BLaER1 treated with 17β-estradiol and CSF1 and Interleukin-3, amounts not matched to agents 10 nM and 100 nM (cell line): Measurements from ENCODE around the gene BGN.
A peak's percentile ranks its signal among the peaks of the same experiment; 100 is the strongest.

Experiments used
- H3K27ac ChIP-seq, 11 experiments: shearing (Covaris generic); formaldehyde crosslinking; 2 replicates each; pipeline ENCODE4 v1.8.1; 2022
- H3K27me3 ChIP-seq, 11 experiments: shearing (Covaris generic); formaldehyde crosslinking; 2 replicates each; pipeline ENCODE4 v1.8.1; 2022
- H3K36me3 ChIP-seq, 11 experiments: shearing (Covaris generic); formaldehyde crosslinking; 2 replicates each; pipeline ENCODE4 v1.8.1; 2022
- H3K4me1 ChIP-seq, 10 experiments: shearing (Covaris generic); formaldehyde crosslinking; 2 replicates each; pipeline ENCODE4 v1.8.1; 2022
- H3K4me2 ChIP-seq, 11 experiments: shearing (Covaris generic); formaldehyde crosslinking; 2 replicates each; pipeline ENCODE4 v1.8.1; 2022
- H3K4me3 ChIP-seq, 10 experiments: shearing (Covaris generic); formaldehyde crosslinking; 2 replicates each; pipeline ENCODE4 v1.8.1; 2022
- H3K9ac ChIP-seq, 11 experiments: shearing (Covaris generic); formaldehyde crosslinking; 2 replicates each; pipeline ENCODE4 v1.8.1; 2022
- H3K9me3 ChIP-seq, 11 experiments: shearing (Covaris generic); formaldehyde crosslinking; replicated peaks in 1 of 11; 2 replicates each; pipeline ENCODE4 v1.8.1; 2022
- H4K20me1 ChIP-seq, 11 experiments: shearing (Covaris generic); formaldehyde crosslinking; 2 replicates each; pipeline ENCODE4 v1.8.1; 2022
- Cebpa-rat ChIP-seq, 11 experiments: shearing (Covaris generic); IDR thresholded peaks; 2 replicates each; pipeline ENCODE4 v1.8.1; 2022

BGN gene

GRCh38 chrX:153494541-153495361, at the start of gene BGN:
Gene BGN, plus strand, starts transcription at chrX:153494980. Its CDS starts 9,652 bp downstream, at chrX:153504632.
- Histone ChIP-seq H3K9me3 (no peaks in the 10 kb centered on the region), H3K36me3 (no peaks in the 10 kb centered on the region), H3K4me1 (peaks cover 27 to 86% (median 66%) of the 10 kb centered on the region in 10 experiments), H3K9ac (peak within 1 kb of the TSS in 6 of 11 experiments; percentile 15 to 73 (median 44); a peak in 8 of 22 replicates), H3K27ac (peak within 1 kb of the TSS in 6 of 11 experiments; percentile 22 to 81 (median 69); a peak in 12 of 22 replicates), H3K27me3 (peaks cover 0 to 78% (median 49%) of the 10 kb centered on the region in 11 experiments; a peak in 19 of 22 replicates), H3K4me2 (peak within 1 kb of the TSS; percentile 48 to 86 (median 76); a peak in 21 of 22 replicates), H4K20me1 (peaks cover 0 to 69% (median 0%) of the 10 kb centered on the region in 11 experiments; a peak in 7 of 22 replicates), H3K4me3 (no peak within 1 kb of the TSS)
- TF ChIP-seq Cebpa-rat (IDR thresholded peaks at IDR 0.05): no peak

DNA sequence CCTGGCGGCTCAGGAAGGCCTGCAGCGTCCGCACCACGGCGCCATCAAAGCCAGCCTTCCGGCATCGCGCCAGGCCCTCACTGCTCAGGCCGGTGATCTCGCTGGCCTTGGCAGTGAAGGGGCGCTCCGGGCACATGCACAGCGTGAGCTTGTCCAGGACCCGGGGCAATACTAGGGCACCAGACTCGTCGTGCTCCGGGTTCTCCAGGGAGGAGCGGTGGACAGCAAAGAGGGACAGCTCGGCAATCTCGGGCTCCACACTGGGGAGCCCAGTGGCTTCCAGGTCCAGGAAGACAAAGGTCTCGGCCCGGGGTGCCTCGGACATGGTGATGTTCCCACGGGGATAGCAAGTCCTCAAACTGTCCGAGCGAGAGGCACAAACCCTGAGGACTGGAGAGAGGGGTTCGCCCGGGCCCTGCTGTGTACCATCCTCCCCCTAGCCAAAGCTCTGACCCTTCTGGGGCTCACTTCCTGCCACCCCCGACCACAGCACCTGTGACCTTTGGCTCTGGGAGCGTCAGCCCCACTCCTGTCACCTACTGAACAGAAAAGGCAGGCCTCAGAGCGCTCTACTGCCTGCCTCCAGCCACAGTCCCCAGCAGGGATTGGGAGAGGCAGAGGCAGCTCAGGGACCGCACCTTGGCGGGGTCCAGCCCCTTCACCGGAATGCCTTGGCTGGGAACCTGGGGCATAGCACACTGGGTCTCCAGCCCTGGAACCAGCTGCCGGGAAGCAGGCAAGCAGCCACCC, 49.5 kb upstream of the BGN start:
- no peak overlapping the region for H3K27ac ChIP-seq
- H3K9me3 ChIP-seq: peaks cover 0 to 11% (median 0%) of the 10 kb centered on the region in 11 experiments; a peak in 6 of 22 replicates
- H3K9ac ChIP-seq: no peak overlapping the region
- H3K4me1 ChIP-seq: peaks cover 0 to 3% (median 0%) of the 10 kb centered on the region in 10 experiments; a peak in 1 of 20 replicates
- no peak for TF ChIP-seq Cebpa-rat (IDR thresholded peaks at IDR 0.05)
- no peak overlapping the region for H3K4me3 ChIP-seq
- peaks cover 0 to 12% (median 4%) of the 10 kb centered on the region in 11 experiments; a peak in 7 of 22 replicates for H3K36me3 ChIP-seq
- peaks cover 39 to 79% (median 53%) of the 10 kb centered on the region in 11 experiments for H3K27me3 ChIP-seq
- H4K20me1 ChIP-seq: peaks cover 0 to 58% (median 21%) of the 10 kb centered on the region in 11 experiments; a peak in 12 of 22 replicates
- no peak overlapping the region for H3K4me2 ChIP-seq

DNA sequence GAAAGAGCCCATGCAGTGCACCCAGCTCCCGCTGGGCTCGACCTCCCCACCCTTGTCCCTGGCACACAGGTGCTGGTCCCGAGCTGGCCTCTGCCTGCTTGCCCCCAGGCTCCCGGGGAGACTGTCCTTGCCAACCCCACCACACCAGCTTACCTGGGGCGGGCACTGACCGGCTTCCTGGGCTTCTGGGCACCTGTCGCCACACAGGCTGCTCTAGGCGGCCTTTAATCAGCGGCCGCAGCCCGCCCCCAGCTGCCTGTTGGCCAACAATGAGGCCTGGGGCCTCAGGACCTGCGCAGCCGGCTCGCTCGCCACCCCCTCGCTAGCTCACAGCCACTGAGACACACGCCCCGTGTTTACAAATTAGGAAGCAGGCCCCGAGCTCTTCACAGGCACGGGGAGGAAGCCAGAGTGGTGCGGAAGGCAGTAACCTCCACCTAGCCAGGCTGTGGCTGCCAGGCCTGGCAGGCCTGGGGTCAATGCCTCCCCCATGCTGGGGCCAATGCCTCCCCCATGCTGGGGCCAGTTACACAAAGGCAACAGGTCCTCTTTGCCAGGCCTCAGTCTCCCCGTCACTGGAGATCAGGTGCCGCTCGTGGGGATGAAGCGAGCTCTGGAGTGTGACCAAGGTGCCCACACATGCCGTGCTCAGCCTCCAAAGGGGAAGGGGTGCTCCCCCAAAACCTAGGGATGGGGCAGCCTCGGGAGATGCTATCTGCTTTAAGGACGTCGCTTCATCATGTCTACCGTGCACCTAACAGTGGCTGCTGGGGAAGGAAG, 48.7 kb upstream of the BGN start, which contains the start of gene TREX2:
Gene TREX2 (minus strand): TSS at position 201 of the 780 bp plus-strand sequence. CDS start 626 bp downstream, outside the sequence.
- H4K20me1 ChIP-seq: peaks cover 0 to 66% (median 27%) of the 10 kb centered on the region in 11 experiments; a peak in 12 of 22 replicates
- peaks cover 0 to 20% (median 7%) of the 10 kb centered on the region in 11 experiments; a peak in 7 of 22 replicates for H3K36me3 ChIP-seq
- no peak within 1 kb of the TSS for H3K9ac ChIP-seq
- TF ChIP-seq Cebpa-rat (IDR thresholded peaks at IDR 0.05): no peak
- no peak within 1 kb of the TSS for H3K4me3 ChIP-seq
- no peak within 1 kb of the TSS for H3K4me2 ChIP-seq
- peaks cover 0 to 3% (median 0%) of the 10 kb centered on the region in 10 experiments; a peak in 1 of 20 replicates for H3K4me1 ChIP-seq
- peaks cover 47 to 83% (median 58%) of the 10 kb centered on the region in 11 experiments for H3K27me3 ChIP-seq
- no peak within 1 kb of the TSS for H3K27ac ChIP-seq
- H3K9me3 ChIP-seq: peaks cover 0 to 11% (median 0%) of the 10 kb centered on the region in 11 experiments; a peak in 6 of 22 replicates

DNA sequence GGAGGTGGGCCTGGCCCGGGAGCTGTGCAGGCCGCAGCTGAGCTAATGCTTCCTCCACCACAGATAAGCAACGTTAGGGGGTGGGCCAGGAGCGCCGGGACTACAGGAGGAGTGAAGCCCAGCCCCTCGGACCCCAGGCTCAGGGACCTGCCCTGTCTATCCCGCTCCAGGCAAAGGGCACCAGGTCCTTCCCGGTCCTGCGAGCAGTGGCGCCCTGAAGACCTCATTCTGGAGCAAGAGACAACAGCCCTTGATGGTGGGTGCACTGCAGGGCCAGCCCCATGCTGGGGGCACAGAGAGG, 48.2 kb upstream of the BGN start:
- peaks cover 0 to 11% (median 0%) of the 10 kb centered on the region in 11 experiments; a peak in 6 of 22 replicates for H3K9me3 ChIP-seq
- H3K4me2 ChIP-seq: no peak overlapping the region
- H3K36me3 ChIP-seq: peaks cover 0 to 25% (median 7%) of the 10 kb centered on the region in 11 experiments; a peak in 8 of 22 replicates
- H3K27ac ChIP-seq: no peak overlapping the region
- H3K9ac ChIP-seq: no peak overlapping the region
- H4K20me1 ChIP-seq: peaks cover 0 to 71% (median 27%) of the 10 kb centered on the region in 11 experiments; a peak in 13 of 22 replicates
- H3K4me1 ChIP-seq: peaks cover 0 to 3% (median 0%) of the 10 kb centered on the region in 10 experiments; a peak in 1 of 20 replicates
- no peak overlapping the region for H3K4me3 ChIP-seq
- H3K27me3 ChIP-seq: peaks cover 52 to 88% (median 60%) of the 10 kb centered on the region in 11 experiments
- no peak for TF ChIP-seq Cebpa-rat (IDR thresholded peaks at IDR 0.05)

- Histone ChIP-seq H3K4me2 (no peak overlapping the region), H3K9me3 (peaks cover 0 to 11% (median 0%) of the 10 kb centered on the region in 11 experiments; a peak in 6 of 22 replicates), H3K36me3 (peaks cover 0 to 29% (median 7%) of the 10 kb centered on the region in 11 experiments; a peak in 8 of 22 replicates), H3K4me1 (peaks cover 0 to 3% (median 0%) of the 10 kb centered on the region in 10 experiments; a peak in 1 of 20 replicates), H3K27ac (no peak overlapping the region), H3K4me3 (no peak overlapping the region), H3K27me3 (peaks cover 55 to 91% (median 65%) of the 10 kb centered on the region in 11 experiments), H4K20me1 (peaks cover 0 to 76% (median 27%) of the 10 kb centered on the region in 11 experiments; a peak in 13 of 22 replicates), H3K9ac (no peak overlapping the region)
- no peak for TF ChIP-seq Cebpa-rat (IDR thresholded peaks at IDR 0.05)
These were observed 47.7 kb upstream of the BGN start for GRCh38 chrX:153446950-153447580.

- Histone ChIP-seq H3K9ac (no peak overlapping the region), H3K36me3 (peaks cover 0 to 30% (median 7%) of the 10 kb centered on the region in 11 experiments; a peak in 8 of 22 replicates), H4K20me1 (peaks cover 0 to 78% (median 27%) of the 10 kb centered on the region in 11 experiments; a peak in 13 of 22 replicates), H3K4me2 (no peak overlapping the region), H3K9me3 (peaks cover 0 to 11% (median 0%) of the 10 kb centered on the region in 11 experiments; a peak in 6 of 22 replicates), H3K4me3 (no peak overlapping the region), H3K4me1 (peaks cover 0 to 3% (median 0%) of the 10 kb centered on the region in 10 experiments; a peak in 1 of 20 replicates), H3K27ac (no peak overlapping the region), H3K27me3 (peaks cover 59 to 91% (median 70%) of the 10 kb centered on the region in 11 experiments)
- no peak for TF ChIP-seq Cebpa-rat (IDR thresholded peaks at IDR 0.05)
These were observed 47.2 kb upstream of the BGN start for GRCh38 chrX:153447581-153447960.

GRCh38 chrX:153448556-153449367, 46.0 kb upstream of the BGN start:
- no peak overlapping the region for H3K4me2 ChIP-seq
- H3K9ac ChIP-seq: no peak overlapping the region
- peaks cover 0 to 3% (median 0%) of the 10 kb centered on the region in 10 experiments; a peak in 1 of 20 replicates for H3K4me1 ChIP-seq
- H3K27ac ChIP-seq: no peak overlapping the region
- H4K20me1 ChIP-seq: peaks cover 0 to 78% (median 27%) of the 10 kb centered on the region in 11 experiments; a peak in 13 of 22 replicates
- peaks cover 0 to 34% (median 9%) of the 10 kb centered on the region in 11 experiments; a peak in 9 of 22 replicates for H3K36me3 ChIP-seq
- peaks cover 70 to 91% (median 79%) of the 10 kb centered on the region in 11 experiments for H3K27me3 ChIP-seq
- no peak overlapping the region for H3K4me3 ChIP-seq
- H3K9me3 ChIP-seq: peaks cover 0 to 11% (median 0%) of the 10 kb centered on the region in 11 experiments; a peak in 5 of 22 replicates
- no peak for TF ChIP-seq Cebpa-rat (IDR thresholded peaks at IDR 0.05)
